Esophagus squamous epithelium (tissue), 5 donors: ENCODE results near the gene ARHGEF3. TPM values are rescaled to one million over a fixed set of nuclear protein-coding genes. Genes with fewer than 3 reads are reported as not detected.
A peak's percentile ranks its signal among the peaks of the same experiment; 100 is the strongest.

Experiments used
- DNase-seq: peaks from one replicate; lab custom pipeline; 2025; lab: John Stamatoyannopoulos, UW
- H3K27ac ChIP-seq, 4 donors: fragments of 200-600 bp; sonication (generic); one replicate each; pipeline ENCODE4 v1.5.1; 2016 to 2019; ENCODE audit warnings: mild to moderate bottlenecking in 1 of 4
- H3K27me3 ChIP-seq, 4 donors: fragments of 200-600 bp; sonication (generic); 1 replicate in 3 of 4; 2 replicates in 1 of 4; pipeline versions ENCODE4 v1.5.1 to v1.6.0; 2017 to 2021; ENCODE audit warnings: antibody characterized with exemption in 1 of 4
- H3K36me3 ChIP-seq, 3 donors: fragments of 200-600 bp; sonication (generic); one replicate each; pipeline ENCODE4 v1.5.1; 2016 to 2019
- H3K4me1 ChIP-seq, 3 donors: fragments of 200-600 bp; sonication (generic); one replicate each; pipeline ENCODE4 v1.5.1; 2017 to 2019
- H3K4me3 ChIP-seq, 4 donors: fragments of 200-600 bp; sonication (generic); 1 replicate in 3 of 4; 2 replicates in 1 of 4; pipeline ENCODE4 v1.5.1; 2016 to 2019; ENCODE audit warnings: mild to moderate bottlenecking in 2 of 4, moderate library complexity in 1 of 4
- H3K9me3 ChIP-seq, 3 donors: fragments of 200-600 bp; sonication (generic); one replicate each; pipeline ENCODE4 v1.5.1; 2016 to 2019
- POLR2A ChIP-seq, 4 donors: fragments of 450-650 bp; IDR thresholded peaks; one replicate each; pipeline ENCODE4 v1.6.1; 2017; ENCODE audit warnings: antibody characterized with exemption in 4 of 4, mild to moderate bottlenecking in 4 of 4, moderate library complexity in 3 of 4
- WGBS, 2 donors: methylation state at CpG; one replicate each; pipeline ENCODE4 v1.1.5; 2018; 5-methylcytosine and 5-hydroxymethylcytosine counted together
- intact Hi-C: fragments of 100-400 bp; cut with DNase I; formaldehyde crosslinking; loops from one replicate; pipeline ENCODE4 v1.15.0; 2022
- total RNA-seq, 4 donors: library from RNA; depleted of rRNA; stranded (reverse); fragments of >200 nt; gene quantifications; one replicate each; pipeline ENCODE4 v1.1.0, GENCODE V29; 2016
- TF ChIP-seq, protein P1 (sequence below), 6 experiments: fragments of 450-650 bp in 4 of 6; fragments of 200-600 bp in 2 of 6; sonication (generic) in 2 of 6; IDR thresholded peaks; one replicate each; pipeline ENCODE4 v1.5.1; 2016 to 2019; ENCODE audit warnings: antibody characterized with exemption in 6 of 6, mild to moderate bottlenecking in 4 of 6, moderate library complexity in 4 of 6
- donor health status: DM: yes; HTN: yes; CAD: no.

The ARHGEF3 gene
- total RNA-seq, 4 donors from 2014 or later = 20.6 to 26.3 (median 24.7) TPM

GRCh38 chr3:56781762-56782161, 20.0 kb downstream of the ARHGEF3 start:
- no peak for TF ChIP-seq POLR2A (IDR thresholded peaks at IDR 0.05)
- TF ChIP-seq, protein P1, sequence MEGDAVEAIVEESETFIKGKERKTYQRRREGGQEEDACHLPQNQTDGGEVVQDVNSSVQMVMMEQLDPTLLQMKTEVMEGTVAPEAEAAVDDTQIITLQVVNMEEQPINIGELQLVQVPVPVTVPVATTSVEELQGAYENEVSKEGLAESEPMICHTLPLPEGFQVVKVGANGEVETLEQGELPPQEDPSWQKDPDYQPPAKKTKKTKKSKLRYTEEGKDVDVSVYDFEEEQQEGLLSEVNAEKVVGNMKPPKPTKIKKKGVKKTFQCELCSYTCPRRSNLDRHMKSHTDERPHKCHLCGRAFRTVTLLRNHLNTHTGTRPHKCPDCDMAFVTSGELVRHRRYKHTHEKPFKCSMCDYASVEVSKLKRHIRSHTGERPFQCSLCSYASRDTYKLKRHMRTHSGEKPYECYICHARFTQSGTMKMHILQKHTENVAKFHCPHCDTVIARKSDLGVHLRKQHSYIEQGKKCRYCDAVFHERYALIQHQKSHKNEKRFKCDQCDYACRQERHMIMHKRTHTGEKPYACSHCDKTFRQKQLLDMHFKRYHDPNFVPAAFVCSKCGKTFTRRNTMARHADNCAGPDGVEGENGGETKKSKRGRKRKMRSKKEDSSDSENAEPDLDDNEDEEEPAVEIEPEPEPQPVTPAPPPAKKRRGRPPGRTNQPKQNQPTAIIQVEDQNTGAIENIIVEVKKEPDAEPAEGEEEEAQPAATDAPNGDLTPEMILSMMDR (IDR thresholded peaks at IDR 0.05) = no peak
- no peaks in the 10 kb centered on the region for H3K9me3 ChIP-seq
- DNase-seq = no peak
- H3K27me3 ChIP-seq = no peaks in the 10 kb centered on the region
- H3K27ac ChIP-seq = peak overlapping the region; percentile 4 to 79 (median 62)
- H3K4me3 ChIP-seq = no peak overlapping the region
- intact Hi-C loops = no loop called here
- 72 to 84% methylated on average over 2 of the region's 2 CpGs for WGBS, 2 donors
- peaks cover 33 to 70% (median 38%) of the 10 kb centered on the region in 3 donors for H3K4me1 ChIP-seq
- no peaks in the 10 kb centered on the region for H3K36me3 ChIP-seq

GRCh38 chr3:56780936-56781335, 20.8 kb downstream of the ARHGEF3 start:
- Histone ChIP-seq H3K27me3 (no peaks in the 10 kb centered on the region), H3K27ac (peak overlapping the region in 3 of 4 donors; percentile 4 to 79 (median 30)), H3K36me3 (no peaks in the 10 kb centered on the region), H3K4me3 (no peak overlapping the region), H3K4me1 (peaks cover 33 to 70% (median 42%) of the 10 kb centered on the region in 3 donors), H3K9me3 (no peaks in the 10 kb centered on the region)
- TF ChIP-seq, protein P1 (IDR thresholded peaks at IDR 0.05) = no peak
- no peak for TF ChIP-seq POLR2A (IDR thresholded peaks at IDR 0.05)
- 82 to 83% methylated on average over 2 of the region's 2 CpGs for WGBS, 2 donors
- intact Hi-C loops = no loop called here
- no peak for DNase-seq

- TF ChIP-seq, protein P1 (IDR thresholded peaks at IDR 0.05) = no peak
- TF ChIP-seq POLR2A (IDR thresholded peaks at IDR 0.05) = no peak
- Histone ChIP-seq H3K4me3 (no peak overlapping the region), H3K27me3 (no peaks in the 10 kb centered on the region), H3K27ac (no peak overlapping the region), H3K4me1 (peaks cover 23 to 64% (median 26%) of the 10 kb centered on the region in 3 donors), H3K36me3 (peaks cover 0 to 6% (median 0%) of the 10 kb centered on the region in 3 donors), H3K9me3 (no peaks in the 10 kb centered on the region)
- 66 to 67% methylated on average over 2 of the region's 2 CpGs for WGBS, 2 donors
- intact Hi-C loops = no loop called here
- DNase-seq = no peak
Measured at GRCh38 chr3:56778893-56779292, 22.9 kb downstream of the ARHGEF3 start.

GRCh38 chr3:56776556-56776950, 25.2 kb downstream of the ARHGEF3 start:
- DNase-seq = no peak
- H3K4me1 ChIP-seq = peaks cover 3 to 41% (median 4%) of the 10 kb centered on the region in 3 donors
- no peak overlapping the region for H3K4me3 ChIP-seq
- no peak for TF ChIP-seq POLR2A (IDR thresholded peaks at IDR 0.05)
- TF ChIP-seq, protein P1 (IDR thresholded peaks at IDR 0.05) = no peak
- H3K9me3 ChIP-seq = no peaks in the 10 kb centered on the region
- no peaks in the 10 kb centered on the region for H3K27me3 ChIP-seq
- peak overlapping the region in 1 of 4 donors; percentile 50 for H3K27ac ChIP-seq
- 59 to 73% methylated on average over 3 of the region's 3 CpGs for WGBS, 2 donors
- intact Hi-C loops = no loop called here
- H3K36me3 ChIP-seq = peaks cover 0 to 29% (median 4%) of the 10 kb centered on the region in 3 donors

DNA sequence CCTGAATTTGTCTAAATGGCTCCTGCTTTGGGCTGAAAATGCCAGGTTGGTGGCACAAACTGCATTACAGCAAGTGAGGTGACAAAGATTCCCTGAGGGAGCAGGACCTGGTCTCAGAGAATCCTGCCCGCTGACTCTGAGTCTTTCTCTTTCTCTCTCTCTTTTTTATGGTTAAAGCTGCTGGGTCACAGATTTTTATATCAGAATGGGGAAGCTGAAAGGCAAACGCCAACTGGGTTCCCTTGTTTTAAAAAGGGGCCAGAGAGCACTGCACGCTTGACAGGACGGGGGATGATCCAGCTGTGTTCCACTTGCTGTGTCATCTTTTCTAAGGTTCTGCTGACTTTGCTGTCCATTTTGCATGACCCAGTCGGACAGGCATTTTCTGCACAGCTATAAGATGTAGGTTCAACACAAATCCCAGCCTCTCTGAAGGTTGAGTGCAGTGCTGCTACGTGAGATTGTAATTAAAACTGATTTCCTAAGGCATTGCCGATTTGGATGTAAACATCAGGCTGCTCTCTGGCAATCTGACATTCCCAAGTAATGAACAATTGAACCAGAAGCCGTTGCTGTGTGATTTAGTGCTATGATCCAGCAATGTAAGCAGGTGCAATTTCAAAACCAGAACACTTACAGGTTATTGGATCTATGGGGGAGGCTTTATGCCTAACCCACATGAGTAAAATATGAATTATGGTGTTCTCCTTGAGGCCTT, 25.8 kb downstream of the ARHGEF3 start:
- H3K27me3 ChIP-seq = no peaks in the 10 kb centered on the region
- H3K27ac ChIP-seq = peak overlapping the region in 2 of 4 donors; percentile 42 to 50
- no peaks in the 10 kb centered on the region for H3K9me3 ChIP-seq
- peaks cover 0 to 34% (median 4%) of the 10 kb centered on the region in 3 donors for H3K36me3 ChIP-seq
- DNase-seq = no peak
- peaks cover 0 to 35% (median 4%) of the 10 kb centered on the region in 3 donors for H3K4me1 ChIP-seq
- intact Hi-C loops = no loop called here
- 47 to 60% methylated on average over 8 of the region's 8 CpGs for WGBS, 2 donors
- no peak for TF ChIP-seq POLR2A (IDR thresholded peaks at IDR 0.05)
- TF ChIP-seq, protein P1 (IDR thresholded peaks at IDR 0.05) = no peak
- peak overlapping the region in 1 of 4 donors; percentile 37 for H3K4me3 ChIP-seq
